GM19240 (cell line): ENCODE measurements around the gene PCBP2.

Experiments
- DNase-seq: peaks from one replicate; pipeline ENCODE4 v3.0.0; 2011; ENCODE audit warnings: low spot score; ENCODE audit not compliant: insufficient read length

PCBP2 gene

DNA sequence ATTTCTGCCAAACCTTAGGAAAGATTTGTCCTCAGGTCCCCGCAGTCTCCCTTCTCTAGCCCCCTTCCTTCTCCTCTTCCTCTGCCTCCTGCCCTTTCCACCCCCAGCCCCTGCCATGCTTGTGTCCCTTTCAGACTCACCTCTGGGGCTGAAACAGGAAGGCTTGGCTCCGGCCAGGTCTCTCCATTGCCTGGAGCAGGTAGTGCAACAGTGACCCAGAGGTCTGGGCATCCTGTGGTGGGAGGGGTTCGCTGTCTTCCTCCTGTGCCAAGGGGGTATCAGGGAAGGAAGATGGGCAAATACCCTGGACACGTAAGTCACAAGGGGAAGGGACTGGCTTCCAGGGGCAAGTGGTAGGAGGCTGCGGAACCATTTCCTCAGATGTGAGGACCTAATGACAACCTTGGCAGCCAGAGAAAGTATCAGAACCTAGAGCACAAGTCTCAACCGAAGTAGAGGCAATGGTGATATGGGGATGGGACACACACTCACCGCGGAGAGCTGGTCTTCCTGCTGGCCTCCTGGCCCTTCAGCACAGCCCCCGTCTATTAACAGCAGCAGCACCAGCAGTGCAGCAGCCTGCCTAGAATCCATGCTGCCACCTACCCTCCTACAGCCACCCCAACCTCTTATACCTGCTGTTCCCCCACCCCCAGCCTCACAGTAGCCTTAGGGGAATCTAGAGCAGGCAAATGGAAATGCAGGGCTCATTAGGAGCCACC is 55.1 kb downstream of the PCBP2 start, which contains the start of gene NPFF:
Gene NPFF (minus strand): TSS at position 604 of the 722 bp plus-strand sequence. CDS start 10 bp downstream, at position 594.
- DNase-seq = no peak

DNA sequence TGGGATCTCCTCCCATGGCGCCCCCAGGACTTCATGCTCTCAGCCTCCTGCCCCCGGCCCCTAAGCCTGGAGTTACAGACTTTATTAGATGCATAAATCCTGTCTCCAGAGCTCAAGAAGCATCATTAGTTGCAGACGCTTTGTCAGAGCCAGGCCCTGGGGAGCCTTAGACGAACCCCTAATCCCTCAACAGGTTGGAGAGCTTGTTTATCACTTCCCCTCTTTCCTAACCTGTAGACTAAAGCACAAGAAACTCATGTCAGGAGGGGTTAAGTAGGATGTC is 55.6 kb downstream of the PCBP2 start:
- DNase-seq = no peak

DNA sequence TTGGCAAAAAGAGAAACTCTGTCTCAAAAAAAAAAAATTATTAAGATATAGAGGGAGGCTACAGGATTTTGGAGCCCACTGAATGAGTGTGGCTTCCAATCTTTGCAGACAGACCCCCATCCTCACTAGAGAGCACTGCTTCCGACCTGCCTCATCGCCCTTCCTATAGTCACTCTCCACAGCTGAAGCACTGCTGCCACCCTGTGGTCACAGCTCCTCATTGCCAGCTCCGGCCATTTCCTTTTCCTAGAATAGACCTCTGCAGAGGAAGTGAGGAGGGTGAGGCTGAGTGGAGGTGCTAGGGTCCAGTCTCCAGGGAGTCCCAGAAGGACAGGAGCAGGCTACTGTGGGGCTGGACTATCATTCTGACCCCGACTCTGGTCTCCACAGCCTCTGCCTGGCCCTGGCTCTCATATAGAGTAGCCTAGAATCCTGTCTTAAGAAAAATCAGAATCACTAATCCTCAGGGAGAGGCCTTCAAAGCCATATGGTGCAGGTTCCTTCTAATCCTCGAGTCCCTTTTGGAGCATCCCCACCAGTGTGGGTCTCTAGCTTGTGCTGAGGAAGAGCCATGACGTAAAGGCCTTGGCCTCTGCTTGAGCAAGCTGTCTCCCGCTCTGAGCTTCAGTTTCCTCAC is 56.8 kb downstream of the PCBP2 start:
- peak; percentile 61 for DNase-seq

DNA sequence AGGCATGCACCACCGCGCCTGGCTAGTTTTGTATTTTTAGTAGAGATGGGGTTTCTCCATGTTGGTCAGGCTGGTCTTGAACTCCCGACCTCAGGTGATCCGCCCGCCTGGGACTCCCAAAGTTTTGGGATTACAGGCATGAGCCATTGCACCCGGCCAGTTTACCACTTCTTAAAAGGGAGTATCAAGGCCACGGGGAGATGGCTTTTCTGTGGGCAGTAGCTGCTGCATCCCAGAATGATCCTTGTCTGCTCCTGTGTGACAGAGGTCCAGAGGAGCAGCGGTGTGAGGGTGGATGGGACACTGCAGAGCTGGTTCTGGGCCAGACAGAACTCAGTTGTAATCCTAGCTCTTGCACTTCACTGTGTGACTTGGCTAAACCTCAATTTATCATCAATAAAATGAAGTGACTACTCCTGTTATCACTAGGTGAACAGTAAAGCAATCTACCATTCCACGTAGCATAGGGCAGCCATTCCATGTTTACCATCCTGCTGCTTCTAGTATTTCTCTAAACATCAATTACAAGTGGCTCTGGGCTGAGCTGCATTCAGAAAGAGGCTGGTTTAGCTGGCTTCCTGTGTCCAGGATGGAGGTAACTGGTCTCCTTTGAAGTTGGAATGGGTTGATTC is 58.4 kb downstream of the PCBP2 start:
- DNase-seq = no peak

DNA sequence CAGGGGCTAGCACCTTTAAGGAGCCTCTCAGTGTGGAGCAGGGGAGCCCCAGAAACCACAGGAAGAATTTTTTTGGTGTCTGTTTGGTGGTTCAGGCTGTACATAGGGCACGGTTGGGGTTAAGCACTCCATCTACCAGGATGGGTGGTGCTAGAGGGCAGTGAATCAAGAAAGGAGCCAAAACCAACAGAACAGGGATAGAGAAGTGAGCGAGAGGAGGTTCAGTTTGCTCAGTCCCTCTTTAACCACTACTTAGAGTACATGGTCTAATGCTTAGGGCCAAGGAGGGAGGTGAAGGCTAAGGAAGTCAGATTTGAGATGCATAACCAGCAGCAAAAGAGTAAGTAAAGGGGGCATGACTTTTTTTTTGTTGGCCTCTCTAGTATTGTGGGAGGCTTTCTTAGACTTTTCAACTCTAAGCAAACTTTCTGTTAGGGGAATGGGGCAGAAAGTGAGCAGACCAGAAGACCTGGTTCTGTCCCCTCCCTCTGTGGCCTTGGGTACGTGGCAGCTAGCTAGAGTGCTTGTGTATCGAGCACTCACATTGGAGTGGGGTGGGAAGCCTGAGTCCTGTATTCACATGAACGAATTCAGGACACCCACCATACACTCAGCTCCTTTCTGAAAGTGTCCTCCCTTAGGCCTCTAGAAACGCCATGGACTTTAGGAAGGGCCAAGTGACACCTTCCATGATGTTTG is 62.0 kb downstream of the PCBP2 start:
- no peak for DNase-seq

DNA sequence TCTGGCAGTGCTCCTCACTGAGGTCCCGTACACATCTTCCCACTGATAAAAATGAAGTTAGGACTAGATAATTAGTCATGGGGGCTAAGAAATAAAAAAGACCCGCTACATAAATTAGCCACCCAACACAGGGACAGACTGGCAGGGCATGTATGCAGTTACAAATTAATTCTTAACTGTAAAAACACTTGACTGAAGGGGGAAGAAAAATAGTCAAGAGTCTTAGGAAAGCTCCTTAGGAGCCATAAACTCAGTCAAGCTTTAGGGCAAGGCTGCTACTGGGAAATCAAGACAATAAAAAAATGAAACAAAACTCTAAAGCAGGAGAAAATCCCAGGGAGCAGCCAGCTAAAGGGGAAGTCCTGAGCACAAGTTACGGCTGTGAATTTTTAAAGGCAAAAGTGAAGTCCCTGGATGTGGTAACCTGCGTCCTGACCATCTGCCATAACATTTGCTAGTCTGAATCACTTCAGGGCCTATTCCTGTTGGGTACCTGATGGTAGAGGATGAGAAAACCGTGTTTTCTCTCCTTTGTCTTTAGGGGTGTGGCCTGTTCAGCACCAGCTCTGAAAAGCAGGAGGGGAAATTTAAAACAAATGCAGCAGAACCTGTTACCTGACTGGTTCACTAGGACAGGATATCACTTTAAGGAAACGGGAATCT is 62.9 kb downstream of the PCBP2 start:
- DNase-seq = no peak

DNA sequence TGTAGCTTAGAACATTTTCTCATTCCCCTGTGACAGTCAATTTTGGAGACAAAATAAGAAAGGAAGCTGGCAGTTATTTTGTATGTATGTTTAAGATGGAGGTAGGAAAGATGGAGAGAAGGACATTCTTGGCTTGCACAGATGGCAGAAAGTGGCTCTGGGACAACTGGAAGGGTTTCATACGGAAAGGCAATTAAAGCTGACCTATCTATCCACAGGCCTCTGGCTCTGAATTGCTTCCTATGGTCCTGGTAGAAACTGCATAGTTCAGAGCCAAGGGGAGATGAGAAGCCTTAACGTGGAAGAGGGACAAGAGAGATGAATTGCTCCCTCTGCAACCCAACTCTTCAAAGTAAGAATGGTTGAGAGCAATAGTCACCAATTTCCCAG is 63.4 kb downstream of the PCBP2 start:
- no peak for DNase-seq

DNA sequence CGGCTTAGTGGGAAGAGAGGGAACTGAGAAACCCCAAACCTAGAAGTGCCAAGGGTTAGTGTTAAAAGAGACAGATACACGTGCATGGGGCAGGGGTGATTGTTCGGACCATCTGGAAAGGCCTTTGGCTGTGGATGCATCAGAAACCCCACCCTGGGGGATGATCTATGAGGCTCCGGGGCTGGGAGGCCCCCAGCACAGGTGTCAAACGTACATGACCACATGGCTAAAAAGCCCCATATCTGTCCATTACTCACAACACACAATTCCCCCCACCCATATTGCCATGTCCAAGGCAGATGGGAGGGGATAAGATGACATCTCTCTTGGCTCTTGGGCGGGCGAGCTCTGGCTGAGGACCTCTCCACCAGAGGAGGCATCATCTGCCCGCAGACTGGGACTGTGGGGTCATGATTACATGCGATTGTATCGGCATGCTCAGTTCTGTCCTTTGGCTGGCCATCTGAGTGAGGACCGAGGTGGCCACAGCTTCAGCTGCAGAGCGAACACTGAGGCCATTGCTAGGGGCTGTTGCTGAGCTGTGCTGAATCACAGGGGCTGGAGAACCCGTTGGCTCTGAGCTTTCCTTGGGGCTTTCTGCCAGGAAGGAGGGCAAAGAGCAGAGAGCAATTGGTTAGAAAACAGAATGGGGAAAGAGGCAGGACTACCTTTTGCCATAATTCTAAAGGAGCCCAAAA is 65.0 kb downstream of the PCBP2 start:
- DNase-seq = no peak

DNA sequence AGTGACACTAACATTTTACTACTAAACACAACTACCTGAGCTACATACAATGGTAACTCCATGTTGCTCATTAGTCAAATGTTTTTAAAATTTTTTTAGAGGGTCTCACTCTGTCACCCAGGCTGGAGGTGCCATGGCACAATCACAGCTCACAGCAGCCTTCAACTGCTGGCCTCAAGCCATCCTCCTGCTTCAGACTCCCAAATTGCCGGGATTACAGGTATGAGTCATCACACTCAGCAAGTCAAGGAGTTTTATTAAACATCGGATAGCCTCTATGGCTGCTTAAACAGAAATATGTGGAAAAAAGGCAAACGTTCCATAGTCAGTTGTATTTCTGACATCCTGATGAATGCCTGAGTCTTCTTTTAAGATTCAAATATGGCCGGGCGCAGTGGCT is 66.5 kb downstream of the PCBP2 start:
- DNase-seq = no peak

DNA sequence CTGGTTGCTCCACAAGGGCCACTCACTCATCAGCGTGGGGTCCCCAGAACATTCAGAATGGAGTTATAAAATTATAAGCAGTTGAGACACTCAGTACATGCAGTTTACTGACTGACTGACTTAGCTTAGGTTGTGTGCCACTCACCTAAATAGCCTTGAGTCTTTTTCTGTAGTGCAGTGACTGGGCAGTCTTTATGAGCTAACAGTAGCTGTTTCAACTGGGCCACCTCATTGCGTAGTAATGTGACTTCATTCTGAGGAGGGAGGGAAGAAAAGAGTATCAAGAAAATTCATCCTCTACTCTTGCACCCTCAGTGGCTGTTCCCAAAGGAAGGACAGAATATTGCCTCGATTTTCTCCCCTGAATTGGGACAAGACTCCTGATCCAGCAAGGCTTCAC is 71.2 kb downstream of the PCBP2 start:
- no peak for DNase-seq

DNA sequence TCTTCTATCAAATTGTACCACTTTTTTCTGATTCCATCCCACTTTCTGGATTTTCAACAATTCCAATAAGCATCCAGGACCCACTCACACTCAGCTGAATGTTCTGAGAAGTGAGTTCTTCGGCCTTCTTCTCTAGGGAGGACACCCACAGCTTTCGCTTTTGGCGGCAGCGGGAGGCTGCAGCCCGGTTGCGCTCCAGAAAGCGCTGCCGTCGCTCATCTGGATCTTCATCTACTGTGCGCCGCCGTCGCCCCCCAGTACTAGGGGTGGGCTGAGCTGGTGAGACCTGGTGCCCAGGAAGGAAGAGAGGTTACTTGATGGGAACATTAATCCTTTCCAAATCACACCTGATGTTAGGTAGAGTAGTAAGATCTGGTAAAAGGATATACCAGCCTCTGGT is 72.6 kb downstream of the PCBP2 start:
- no peak for DNase-seq

DNA sequence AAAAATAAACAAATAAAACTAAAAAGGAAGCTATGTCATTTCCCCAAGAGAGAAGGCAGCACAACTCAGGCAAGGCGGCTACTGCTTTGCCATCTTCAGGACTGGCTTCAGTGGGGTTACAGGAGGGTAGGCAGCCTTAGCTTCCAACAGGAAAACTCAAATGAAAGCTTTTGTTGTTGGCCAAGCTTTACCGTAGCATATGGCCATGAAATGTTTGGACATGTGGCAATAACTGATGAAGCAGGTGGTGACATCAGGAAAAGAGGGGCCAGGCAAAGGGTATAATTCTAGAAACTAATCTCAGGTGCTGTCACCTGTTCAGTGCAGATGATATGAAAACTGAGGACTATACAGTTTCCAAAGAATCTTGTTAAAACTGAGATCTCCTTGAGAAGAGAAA is 78.2 kb downstream of the PCBP2 start:
- DNase-seq = no peak
